Measurements from ENCODE around the gene CHCHD6.

The CHCHD6 gene

GRCh38 chr3:126704494-126705214, 614 bp downstream of the CHCHD6 start:
- DNase-seq = no peak

DNA sequence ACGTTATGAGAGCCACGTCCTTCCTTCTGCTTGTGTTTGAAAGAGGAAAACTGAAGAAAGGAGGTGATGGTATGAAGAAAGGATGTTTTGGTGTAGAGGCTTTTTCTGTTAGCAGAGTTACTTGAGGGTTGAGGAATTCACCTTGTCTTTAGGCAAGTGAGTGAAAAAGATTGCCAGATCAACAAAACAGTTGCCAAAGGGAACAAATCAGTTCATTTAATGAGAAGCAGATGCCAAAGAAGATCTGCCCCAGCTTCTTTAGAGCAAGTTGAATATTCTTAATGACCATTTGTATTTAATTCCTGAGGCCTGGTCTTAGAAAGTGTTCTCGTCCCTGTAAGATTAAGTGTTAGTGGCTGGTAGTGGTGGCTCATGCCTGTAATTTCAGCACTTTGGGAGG, 2.6 kb downstream of the CHCHD6 start:
- no peak for DNase-seq

DNA sequence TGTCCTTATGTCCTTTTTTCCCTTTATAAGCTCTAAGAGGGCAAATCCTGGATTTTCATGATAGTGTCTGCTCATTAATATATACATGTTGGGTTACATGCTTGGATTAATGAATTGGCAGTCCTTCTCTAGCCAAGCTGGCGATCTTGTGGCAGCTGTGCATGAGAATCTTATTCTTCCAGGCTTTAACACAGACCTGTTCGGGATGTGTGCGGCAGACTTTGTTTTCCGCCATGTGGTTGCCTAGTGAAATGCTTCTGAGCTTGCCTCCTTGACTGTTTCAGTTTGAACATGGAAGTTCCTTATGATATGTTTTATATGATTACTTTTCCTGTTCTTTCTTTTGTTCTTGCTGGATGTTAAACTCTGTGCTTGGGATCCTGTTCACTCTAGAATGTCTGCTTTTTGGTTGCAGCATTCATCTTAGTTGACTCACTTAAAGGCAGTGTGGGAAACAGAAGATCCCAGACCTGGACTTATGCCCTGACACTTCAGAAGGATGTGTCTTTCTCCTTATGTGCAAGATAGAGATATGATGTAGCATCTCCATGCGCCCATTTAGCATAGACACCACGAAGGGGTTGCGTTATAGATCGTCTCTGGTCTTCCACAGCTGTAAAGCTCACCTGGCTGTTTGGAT, 7.2 kb downstream of the CHCHD6 start:
- peak; percentile 55 for DNase-seq

DNA sequence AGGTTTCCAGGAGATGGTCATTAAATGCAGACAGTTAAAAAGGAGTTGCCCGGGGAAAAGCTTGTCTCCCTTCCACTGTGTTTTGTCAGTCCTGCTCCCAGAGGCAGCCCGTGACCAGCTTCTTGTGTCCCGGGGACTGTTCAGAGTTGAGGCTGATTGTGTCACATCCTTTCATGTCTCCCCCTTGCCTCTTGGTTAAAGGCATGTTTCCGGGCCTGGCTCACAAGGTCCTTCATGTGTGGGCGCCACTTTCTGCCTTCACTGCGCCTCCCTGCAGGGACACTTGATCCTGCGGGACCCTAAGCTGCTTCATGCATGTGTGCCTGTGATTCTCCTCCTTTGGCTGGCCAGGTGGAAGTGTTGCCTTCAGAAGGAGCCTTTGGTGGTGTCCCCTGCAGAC, 9.2 kb downstream of the CHCHD6 start:
- DNase-seq = no peak

- no peak for DNase-seq
These were observed 10.3 kb downstream of the CHCHD6 start for GRCh38 chr3:126714276-126714900.

DNA sequence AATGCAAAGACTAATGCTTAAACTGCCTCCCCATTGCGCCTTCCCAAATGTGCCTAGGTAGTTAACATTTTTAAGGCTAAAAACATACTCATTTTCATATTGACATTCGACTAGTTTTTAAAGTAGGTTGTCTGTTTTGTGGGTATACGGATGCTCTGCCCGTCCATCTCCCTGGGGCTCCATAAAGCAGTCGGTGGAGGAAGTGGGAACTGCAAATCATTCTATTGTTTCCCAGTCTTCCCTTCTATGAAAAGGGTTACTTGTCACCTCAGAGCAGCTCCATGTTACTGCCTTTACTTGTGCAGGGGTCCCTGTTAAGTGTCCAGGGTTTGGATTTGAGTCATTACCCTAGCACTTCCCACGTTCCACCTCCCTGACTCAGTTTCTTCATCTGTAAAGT, 10.9 kb downstream of the CHCHD6 start:
- DNase-seq = no peak

GRCh38 chr3:126715432-126715831, 11.4 kb downstream of the CHCHD6 start:
- DNase-seq = no peak

- no peak for DNase-seq
These were observed 12.0 kb downstream of the CHCHD6 start for GRCh38 chr3:126716057-126716456.

- DNase-seq = no peak
These were observed 14.8 kb downstream of the CHCHD6 start for GRCh38 chr3:126718561-126719445.

DNA sequence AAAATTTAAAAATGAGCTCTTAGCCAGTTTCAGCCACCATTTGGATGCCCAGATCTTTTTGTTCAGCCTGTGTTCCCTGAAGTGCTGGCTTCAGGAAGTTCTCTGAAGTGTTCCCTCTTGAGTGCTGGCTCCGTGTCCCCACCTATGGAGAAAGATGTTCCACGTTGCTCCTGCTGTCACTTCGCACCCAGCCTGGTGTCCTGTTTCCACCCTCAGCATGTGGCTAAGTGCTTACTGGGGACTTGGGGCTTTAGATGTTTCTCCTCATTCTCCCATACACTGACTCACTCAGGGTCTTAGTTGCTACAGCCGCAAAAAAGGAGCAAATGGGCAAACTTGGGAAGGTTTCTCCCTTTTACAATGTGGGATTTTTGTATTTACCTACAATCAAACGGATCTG, 16.6 kb downstream of the CHCHD6 start:
- no peak for DNase-seq

DNA sequence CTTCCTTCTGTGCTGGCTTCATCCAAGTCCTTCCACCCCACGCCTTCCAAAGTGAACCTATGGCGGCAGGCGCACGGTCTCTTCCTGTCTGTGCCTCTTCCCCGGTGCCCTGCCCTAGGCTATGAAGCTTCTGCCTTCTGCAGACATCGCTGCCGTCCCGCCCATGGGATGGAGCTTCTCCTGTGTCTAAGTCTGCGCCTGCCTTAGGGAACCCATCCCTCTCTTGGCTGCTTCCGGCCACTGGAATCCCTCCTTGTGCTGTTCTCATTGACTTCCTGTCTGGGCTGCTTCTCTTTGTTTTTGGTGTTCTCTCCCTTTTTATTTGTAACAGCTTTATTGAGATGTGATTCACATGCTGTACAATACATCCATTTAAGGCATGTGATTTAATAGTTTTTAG, 17.2 kb downstream of the CHCHD6 start:
- no peak for DNase-seq

- no peak for DNase-seq
These were observed 19.2 kb downstream of the CHCHD6 start for GRCh38 chr3:126723237-126723636.

DNA sequence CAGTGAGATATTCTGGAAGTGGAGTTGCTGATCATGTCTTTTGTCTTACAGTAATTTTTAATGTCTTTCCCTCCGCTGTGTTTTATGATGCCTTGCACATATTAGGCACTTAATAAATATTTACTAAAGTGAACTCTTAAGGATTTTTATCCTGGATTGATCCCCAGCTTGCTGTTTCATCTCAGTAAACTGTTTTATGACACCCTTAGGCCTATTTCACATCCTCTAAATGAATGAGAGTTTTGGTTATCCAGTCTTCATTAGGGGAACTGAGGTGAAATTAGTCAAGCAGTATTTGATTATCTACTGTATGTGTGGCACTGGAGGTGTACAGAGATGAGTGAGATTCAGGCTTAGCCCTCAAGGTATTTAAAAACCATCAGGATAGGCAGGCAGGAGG, 19.8 kb downstream of the CHCHD6 start:
- no peak for DNase-seq

DNA sequence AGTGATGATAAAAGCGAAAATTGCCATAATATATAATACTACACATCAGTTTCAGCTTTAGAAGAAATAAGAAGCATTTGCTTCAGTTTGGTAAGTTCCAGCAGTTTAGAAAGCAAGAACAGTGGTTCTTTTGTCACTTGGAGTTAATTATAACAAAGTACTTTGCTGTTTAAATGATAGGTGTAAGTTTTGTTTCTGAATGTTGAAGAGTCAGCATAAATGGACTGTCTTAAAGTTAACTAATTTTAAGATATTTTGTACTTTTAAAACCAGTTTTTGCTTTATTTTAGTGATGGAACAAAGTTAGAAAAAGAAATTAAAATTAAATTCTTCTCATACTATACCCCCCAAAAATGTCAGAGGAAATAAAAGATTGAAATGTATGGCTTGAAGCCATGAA, 24.6 kb downstream of the CHCHD6 start:
- DNase-seq = no peak

DNA sequence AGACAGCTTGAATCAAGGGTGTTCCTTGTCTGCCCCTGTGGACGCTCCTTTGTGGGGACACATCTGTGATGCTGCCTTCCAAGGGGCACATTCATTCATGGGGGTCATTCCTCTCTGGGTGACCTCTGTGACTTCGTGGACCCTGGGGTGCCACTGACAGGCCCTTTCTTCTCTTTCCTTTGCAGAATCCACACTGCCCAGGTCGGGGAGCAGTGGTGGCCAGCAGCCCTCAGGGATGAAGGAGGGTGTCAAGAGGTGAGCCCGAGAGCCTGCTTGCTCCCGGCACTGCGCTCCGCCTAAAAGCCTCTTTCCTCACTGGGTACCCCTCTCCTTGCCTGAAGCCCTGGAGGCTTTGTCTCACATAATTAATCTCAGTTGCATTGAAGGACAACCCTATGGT, 26.3 kb downstream of the CHCHD6 start:
- DNase-seq = no peak

- DNase-seq = no peak
These were observed 27.0 kb downstream of the CHCHD6 start for GRCh38 chr3:126731044-126731443.

GRCh38 chr3:126732281-126733060, 28.4 kb downstream of the CHCHD6 start:
- DNase-seq = no peak

DNA sequence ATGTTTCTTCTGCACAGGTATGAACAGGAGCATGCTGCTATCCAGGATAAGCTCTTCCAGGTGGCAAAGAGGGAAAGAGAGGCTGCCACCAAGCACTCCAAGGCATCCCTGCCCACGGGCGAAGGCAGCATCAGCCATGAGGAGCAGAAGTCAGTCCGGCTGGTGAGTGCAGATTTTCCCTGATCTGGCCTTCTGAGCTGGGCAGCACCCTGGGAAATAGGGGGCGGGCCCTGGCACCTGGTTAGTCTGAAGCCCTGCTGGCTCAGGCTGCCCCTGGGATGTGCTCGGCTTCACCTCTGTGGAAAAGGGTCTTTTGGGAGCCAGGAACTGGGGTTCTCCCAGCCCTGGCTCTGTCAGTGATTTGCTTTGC, 29.0 kb downstream of the CHCHD6 start:
- DNase-seq = no peak

- DNase-seq = no peak
These were observed 30.2 kb downstream of the CHCHD6 start for GRCh38 chr3:126734106-126734723.

- no peak for DNase-seq
These were observed 33.5 kb downstream of the CHCHD6 start for GRCh38 chr3:126737527-126737926.

DNA sequence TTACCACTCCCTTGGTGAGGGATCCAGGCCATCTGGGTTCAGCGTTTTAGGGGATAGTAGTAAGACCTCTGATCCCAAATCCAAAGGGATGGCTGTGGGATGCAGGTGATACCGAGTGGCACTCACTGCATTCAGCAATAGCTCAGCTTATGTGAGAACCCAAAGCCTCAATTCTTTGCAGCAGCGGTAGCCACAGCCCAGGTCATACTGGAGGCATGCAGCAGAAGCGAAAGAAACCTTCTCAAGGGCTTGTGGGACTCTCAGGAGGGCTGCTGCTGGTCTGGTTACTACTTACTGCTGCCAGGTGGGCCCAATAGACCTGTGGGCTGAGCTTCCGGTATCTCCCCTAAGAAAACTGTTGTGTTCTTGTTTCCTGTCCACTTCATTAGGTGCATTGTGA, 38.0 kb downstream of the CHCHD6 start:
- DNase-seq = no peak

- no peak for DNase-seq
These were observed 39.3 kb downstream of the CHCHD6 start for GRCh38 chr3:126743350-126743749.

Data from fibroblast of skin of back (primary cell).